ENCODE measurements around the gene DCTN3.

DNA sequence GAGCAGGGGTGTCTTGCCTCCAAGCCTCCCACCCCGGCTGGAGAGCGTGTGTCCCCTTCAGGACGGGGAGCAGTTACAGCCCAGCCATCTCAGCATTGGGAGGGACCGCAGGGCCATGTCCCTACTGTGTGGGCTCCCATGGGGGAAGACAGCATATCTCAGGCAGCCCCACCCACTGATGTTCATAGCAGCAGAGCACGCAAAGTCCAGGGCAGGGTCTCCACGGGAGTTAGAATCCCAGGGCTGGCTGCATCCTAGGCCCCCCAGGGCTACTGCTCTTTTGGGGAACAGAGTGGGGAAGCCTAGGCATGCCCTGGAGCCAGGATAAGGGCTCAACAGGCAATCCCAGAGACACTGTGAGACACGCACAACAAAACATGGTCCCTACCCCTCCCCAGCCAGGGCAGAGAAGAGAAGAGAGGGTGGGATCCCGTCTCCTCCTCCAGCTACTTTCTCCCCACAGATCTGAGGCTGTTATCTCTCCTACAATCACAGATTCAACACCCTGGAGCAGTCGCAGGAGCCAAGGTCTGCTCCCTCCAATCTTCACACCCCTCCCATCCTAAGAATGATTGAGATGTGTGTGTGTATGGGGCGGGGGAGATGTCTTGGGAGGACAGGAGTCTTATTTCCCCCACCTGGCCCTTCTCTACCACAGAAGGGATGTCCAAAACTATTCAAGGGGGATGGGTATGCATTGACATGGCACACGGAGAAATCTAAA lies 34.2 kb downstream of the DCTN3 start:
- TF ChIP-seq, protein P1, sequence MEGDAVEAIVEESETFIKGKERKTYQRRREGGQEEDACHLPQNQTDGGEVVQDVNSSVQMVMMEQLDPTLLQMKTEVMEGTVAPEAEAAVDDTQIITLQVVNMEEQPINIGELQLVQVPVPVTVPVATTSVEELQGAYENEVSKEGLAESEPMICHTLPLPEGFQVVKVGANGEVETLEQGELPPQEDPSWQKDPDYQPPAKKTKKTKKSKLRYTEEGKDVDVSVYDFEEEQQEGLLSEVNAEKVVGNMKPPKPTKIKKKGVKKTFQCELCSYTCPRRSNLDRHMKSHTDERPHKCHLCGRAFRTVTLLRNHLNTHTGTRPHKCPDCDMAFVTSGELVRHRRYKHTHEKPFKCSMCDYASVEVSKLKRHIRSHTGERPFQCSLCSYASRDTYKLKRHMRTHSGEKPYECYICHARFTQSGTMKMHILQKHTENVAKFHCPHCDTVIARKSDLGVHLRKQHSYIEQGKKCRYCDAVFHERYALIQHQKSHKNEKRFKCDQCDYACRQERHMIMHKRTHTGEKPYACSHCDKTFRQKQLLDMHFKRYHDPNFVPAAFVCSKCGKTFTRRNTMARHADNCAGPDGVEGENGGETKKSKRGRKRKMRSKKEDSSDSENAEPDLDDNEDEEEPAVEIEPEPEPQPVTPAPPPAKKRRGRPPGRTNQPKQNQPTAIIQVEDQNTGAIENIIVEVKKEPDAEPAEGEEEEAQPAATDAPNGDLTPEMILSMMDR (conservative IDR thresholded peaks at IDR 0.05; ENCODE audit: low read depth, low read length) = no peak
- TF ChIP-seq CEBPB (IDR thresholded peaks at IDR 0.05; ENCODE audit: low read depth, low read length) (no peak), RAD21 (IDR thresholded peaks at IDR 0.05; ENCODE audit: low read length) (no peak), POLR2A (IDR thresholded peaks at IDR 0.05; ENCODE audit: low read depth, low read length) (no peak), FOS (IDR thresholded peaks at IDR 0.05; ENCODE audit: low read depth, low read length) (no peak), SMC3 (IDR thresholded peaks at IDR 0.05; ENCODE audit: low read depth, low read length) (no peak)

All from IMR-90 (cell line).